ENCODE data around the gene UBE2J2. TPM values are rescaled to one million over a fixed set of nuclear protein-coding genes. Genes with fewer than 3 reads are reported as not detected.
A peak's percentile ranks its signal among the peaks of the same experiment; 100 is the strongest.

UBE2J2 gene
- total RNA-seq, 3 donors from 2014 or later (not counting 1 experiment from before 2014, with no cell fraction given), result 66.0 to 84.2 (median 78.1) TPM

GRCh38 chr1:1310476-1311053, 36.9 kb upstream of the UBE2J2 start:
- WGBS (ENCODE audit: insufficient coverage), result 95% methylated on average over 21 of the region's 21 CpGs
- H3K36me3 Mint-ChIP-seq, result no peaks in the 10 kb centered on the region
- H3K4me1 ChIP-seq (ENCODE audit: control insufficient read depth, insufficient read depth, low read length), result peaks cover 33% of the 10 kb centered on the region
- no peaks in the 10 kb centered on the region for H3K27me3 Mint-ChIP-seq (ENCODE audit: low read depth in 2 of 2)
- no peak for ATAC-seq
- no peaks in the 10 kb centered on the region for H3K27me3 ChIP-seq (ENCODE audit: control insufficient read depth, insufficient read depth, low read length)
- no peaks in the 10 kb centered on the region for H3K9me3 ChIP-seq (ENCODE audit: control insufficient read depth, insufficient read depth, low read length)
- H3K4me3 Mint-ChIP-seq, result peak overlapping the region; percentile 40
- no peak overlapping the region for H3K27ac ChIP-seq (ENCODE audit: low read length)
- no peak overlapping the region for H3K4me3 ChIP-seq (ENCODE audit: low read length)
- intact Hi-C loops (cut with micrococcal nuclease), result no loop called here
- DNase-seq, result no peak
- TF ChIP-seq CTCF (IDR thresholded peaks at IDR 0.05), result no peak
- no peak overlapping the region for H3K27ac Mint-ChIP-seq
- peaks cover 33% of the 10 kb centered on the region for H3K36me3 ChIP-seq (ENCODE audit: control insufficient read depth, insufficient read depth, low read length)
- H3K9me3 Mint-ChIP-seq, result no peaks in the 10 kb centered on the region
- peaks cover 6 to 32% of the 10 kb centered on the region in 2 donors for H3K4me1 Mint-ChIP-seq

DNA sequence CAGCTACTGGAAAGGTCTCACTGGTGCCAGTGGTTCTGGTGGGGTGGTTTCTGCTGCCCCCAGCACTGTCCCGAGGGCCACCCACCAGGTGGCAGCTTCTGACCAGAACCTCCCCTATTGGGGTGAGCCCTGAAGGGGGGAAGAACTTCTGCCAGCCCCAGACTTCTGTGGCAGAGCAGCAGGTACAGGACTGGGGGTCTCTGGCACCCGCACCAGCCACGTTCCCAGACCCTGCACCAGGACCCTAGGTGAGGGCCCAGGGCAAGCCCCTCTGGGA, 36.4 kb upstream of the UBE2J2 start:
- H3K27me3 Mint-ChIP-seq (ENCODE audit: low read depth in 2 of 2), result no peaks in the 10 kb centered on the region
- peaks cover 6 to 30% of the 10 kb centered on the region in 2 donors for H3K4me1 Mint-ChIP-seq
- H3K27ac Mint-ChIP-seq, result no peak overlapping the region
- Histone ChIP-seq H3K36me3 (ENCODE audit: control insufficient read depth, insufficient read depth, low read length) (peaks cover 33% of the 10 kb centered on the region), H3K4me3 (ENCODE audit: low read length) (no peak overlapping the region), H3K9me3 (ENCODE audit: control insufficient read depth, insufficient read depth, low read length) (no peaks in the 10 kb centered on the region), H3K27ac (ENCODE audit: low read length) (no peak overlapping the region), H3K27me3 (ENCODE audit: control insufficient read depth, insufficient read depth, low read length) (no peaks in the 10 kb centered on the region), H3K4me1 (ENCODE audit: control insufficient read depth, insufficient read depth, low read length) (peaks cover 38% of the 10 kb centered on the region)
- intact Hi-C loops (cut with micrococcal nuclease), result no loop called here
- H3K36me3 Mint-ChIP-seq, result no peaks in the 10 kb centered on the region
- WGBS (ENCODE audit: insufficient coverage), result 93% methylated on average over 3 of the region's 3 CpGs
- peak overlapping the region; percentile 40 for H3K4me3 Mint-ChIP-seq
- no peaks in the 10 kb centered on the region for H3K9me3 Mint-ChIP-seq
- DNase-seq (no peak), ATAC-seq (no peak)
- TF ChIP-seq CTCF (IDR thresholded peaks at IDR 0.05), result no peak

GRCh38 chr1:1309251-1310108, 35.8 kb upstream of the UBE2J2 start:
- H3K4me3 Mint-ChIP-seq, result peak overlapping the region; percentile 57
- Histone ChIP-seq H3K4me3 (ENCODE audit: low read length) (peak overlapping the region; percentile 41), H3K27me3 (ENCODE audit: control insufficient read depth, insufficient read depth, low read length) (no peaks in the 10 kb centered on the region), H3K9me3 (ENCODE audit: control insufficient read depth, insufficient read depth, low read length) (no peaks in the 10 kb centered on the region), H3K4me1 (ENCODE audit: control insufficient read depth, insufficient read depth, low read length) (peaks cover 44% of the 10 kb centered on the region), H3K27ac (ENCODE audit: low read length) (no peak overlapping the region), H3K36me3 (ENCODE audit: control insufficient read depth, insufficient read depth, low read length) (peaks cover 29% of the 10 kb centered on the region)
- H3K4me1 Mint-ChIP-seq, result peaks cover 6 to 26% of the 10 kb centered on the region in 2 donors
- no peak for ATAC-seq
- DNase-seq, result peak in 1 of 2 donors; percentile 37
- peak overlapping the region in 1 of 2 donors; percentile 33 for H3K27ac Mint-ChIP-seq
- no peak for TF ChIP-seq CTCF (IDR thresholded peaks at IDR 0.05)
- no peaks in the 10 kb centered on the region for H3K9me3 Mint-ChIP-seq
- no peaks in the 10 kb centered on the region for H3K27me3 Mint-ChIP-seq (ENCODE audit: low read depth in 2 of 2)
- intact Hi-C loops (cut with micrococcal nuclease), result loop anchor here (5.0 kb wide), 1 partner anchor 37 kb away; the partner anchor contains the start of gene UBE2J2
- no peaks in the 10 kb centered on the region for H3K36me3 Mint-ChIP-seq
- WGBS (ENCODE audit: insufficient coverage), result 56% methylated on average over 57 of the region's 57 CpGs

Measured in natural killer cell (primary cell).